AG10803 (cell line): ENCODE data around the gene PURA.

Experiments
- DNase-seq: peaks from one replicate; pipeline ENCODE4 v3.0.0; 2010; ENCODE audit warnings: low read depth
- H3K4me3 ChIP-seq: 2 replicates; pipeline ENCODE4 v1.5.1; 2011; ENCODE audit warnings: mild to moderate bottlenecking, low read length, control low read depth
- TF ChIP-seq, protein P1 (sequence below): conservative IDR thresholded peaks from 2 replicates; pipeline ENCODE4 v1.5.1; 2011; ENCODE audit warnings: mild to moderate bottlenecking, low read length, control low read depth, inconsistent platforms

The PURA gene

DNA sequence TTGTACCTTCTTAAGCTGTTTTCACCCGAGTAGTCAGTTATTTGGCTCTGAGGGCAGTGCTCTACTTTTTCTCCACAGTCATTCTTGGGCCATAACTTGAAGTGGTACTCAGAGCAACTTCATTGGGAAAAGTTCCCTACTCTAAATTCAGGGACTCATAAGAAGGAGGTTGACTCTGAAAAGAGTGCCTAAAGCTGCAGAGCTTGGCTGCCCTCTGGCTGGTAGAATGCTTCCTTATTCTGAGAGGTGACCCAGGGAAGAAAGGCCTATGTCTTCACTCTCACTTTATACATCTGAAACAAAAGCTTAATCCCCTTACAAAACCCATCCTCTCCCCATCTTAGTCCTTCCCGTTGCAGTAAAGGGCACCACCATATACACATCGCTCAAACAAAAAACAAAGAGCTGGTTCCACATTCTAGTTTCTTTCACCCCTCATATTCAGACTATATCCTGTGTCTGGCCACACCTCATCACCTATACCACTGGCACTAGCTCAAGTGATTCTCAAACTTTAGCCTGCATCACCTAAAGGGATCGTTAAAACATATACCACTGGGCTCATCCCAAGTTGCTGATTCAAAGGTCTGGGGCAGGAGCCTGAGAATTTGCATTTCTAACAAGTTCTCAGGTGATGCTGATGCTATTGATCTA, 19.7 kb downstream of the PURA start:
- DNase-seq = no peak
- H3K4me3 ChIP-seq = no peak overlapping the region
- TF ChIP-seq, protein P1, sequence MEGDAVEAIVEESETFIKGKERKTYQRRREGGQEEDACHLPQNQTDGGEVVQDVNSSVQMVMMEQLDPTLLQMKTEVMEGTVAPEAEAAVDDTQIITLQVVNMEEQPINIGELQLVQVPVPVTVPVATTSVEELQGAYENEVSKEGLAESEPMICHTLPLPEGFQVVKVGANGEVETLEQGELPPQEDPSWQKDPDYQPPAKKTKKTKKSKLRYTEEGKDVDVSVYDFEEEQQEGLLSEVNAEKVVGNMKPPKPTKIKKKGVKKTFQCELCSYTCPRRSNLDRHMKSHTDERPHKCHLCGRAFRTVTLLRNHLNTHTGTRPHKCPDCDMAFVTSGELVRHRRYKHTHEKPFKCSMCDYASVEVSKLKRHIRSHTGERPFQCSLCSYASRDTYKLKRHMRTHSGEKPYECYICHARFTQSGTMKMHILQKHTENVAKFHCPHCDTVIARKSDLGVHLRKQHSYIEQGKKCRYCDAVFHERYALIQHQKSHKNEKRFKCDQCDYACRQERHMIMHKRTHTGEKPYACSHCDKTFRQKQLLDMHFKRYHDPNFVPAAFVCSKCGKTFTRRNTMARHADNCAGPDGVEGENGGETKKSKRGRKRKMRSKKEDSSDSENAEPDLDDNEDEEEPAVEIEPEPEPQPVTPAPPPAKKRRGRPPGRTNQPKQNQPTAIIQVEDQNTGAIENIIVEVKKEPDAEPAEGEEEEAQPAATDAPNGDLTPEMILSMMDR = no peak

DNA sequence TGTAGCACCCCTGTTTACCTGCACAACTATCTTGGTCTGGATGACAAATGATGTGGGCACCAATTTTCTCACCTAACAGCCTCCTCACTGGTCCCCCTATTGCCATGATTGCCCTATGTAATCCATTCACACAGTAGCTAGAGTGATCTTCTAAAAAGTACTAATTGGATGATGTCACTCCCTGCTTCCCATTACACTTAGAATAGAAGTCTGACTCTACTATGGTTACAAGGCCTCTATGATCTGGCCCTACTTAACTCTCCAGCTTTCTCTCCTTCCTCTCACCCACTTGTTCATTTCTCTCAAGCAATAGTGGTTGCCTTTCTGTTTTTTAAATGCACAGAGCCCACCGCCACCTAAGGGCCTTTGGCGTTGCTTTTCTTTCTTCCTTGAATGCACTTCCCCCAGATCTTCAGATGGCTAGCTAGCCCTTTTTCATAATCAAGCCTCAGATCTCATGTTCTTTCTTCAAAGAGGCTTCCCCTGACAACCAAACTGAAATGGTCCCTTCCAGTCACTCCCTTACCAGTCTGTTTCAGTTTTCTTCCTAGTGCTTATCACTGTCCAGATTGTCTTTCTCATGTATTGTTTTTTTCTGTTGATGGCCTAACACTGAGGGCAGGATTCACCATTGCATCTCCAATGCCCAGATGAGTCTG, 20.5 kb downstream of the PURA start:
- TF ChIP-seq, protein P1 = no peak
- no peak overlapping the region for H3K4me3 ChIP-seq
- no peak for DNase-seq

DNA sequence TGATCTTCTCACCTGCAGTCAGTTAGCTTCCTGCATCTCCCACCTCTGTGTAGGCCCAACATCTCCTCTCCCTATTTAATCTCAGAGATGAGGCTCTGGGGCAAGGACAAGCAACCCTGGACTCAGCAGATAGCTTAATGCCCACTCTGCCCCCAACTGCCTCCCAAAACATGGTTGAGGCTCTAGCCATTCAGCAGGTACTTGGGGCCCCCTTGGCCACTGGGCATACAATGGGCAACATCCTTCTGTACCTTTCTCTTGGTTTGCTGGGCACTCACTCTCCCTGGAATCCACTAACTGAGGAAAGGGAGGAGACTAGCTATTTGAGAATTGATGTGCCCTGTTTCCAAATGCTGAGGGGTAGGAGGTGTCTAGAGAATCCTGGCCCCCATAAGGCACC, 21.2 kb downstream of the PURA start:
- DNase-seq = no peak
- TF ChIP-seq, protein P1 = no peak
- no peak overlapping the region for H3K4me3 ChIP-seq

DNA sequence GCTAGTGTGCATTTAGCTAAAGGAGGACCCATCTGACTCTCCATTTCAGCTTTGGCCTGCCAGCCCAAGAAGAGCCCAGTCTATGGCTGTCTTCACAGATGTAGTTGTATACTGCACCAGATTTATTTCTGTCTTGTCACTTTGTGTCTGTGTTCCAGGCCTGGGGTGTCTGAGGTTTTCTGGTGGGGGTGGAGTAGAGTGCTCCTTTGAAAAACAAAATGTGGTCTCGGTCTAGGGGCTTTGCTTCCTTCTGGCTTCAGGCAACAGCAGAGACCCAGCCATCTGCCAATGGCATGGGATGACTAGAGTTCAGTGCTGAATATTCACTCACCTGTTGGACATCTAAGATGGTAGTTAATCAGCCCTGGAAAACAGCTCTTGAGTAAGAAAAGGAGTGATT, 22.7 kb downstream of the PURA start:
- TF ChIP-seq, protein P1 = no peak
- no peak overlapping the region for H3K4me3 ChIP-seq
- no peak for DNase-seq

DNA sequence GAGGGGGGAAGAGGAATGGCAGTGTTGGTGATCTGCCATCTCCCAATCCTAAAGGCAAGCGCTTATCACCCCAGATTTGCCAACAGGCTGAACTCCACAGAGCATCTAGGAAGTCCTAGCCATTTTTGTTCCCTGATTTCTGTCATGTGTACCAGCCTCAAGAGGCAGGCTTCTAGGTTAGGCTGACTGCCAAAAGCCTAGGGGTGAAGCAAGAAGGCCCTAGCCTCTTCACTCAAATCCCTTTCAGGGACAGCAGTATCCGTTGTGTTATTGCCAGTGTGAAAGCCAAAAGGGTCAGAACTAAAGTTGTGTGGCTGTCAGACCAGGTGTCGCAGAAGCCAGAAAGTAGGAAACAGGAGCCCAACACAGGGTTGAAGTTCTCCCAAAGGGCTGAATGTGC, 26.5 kb downstream of the PURA start:
- H3K4me3 ChIP-seq = no peak overlapping the region
- peak; percentile 17 for DNase-seq
- TF ChIP-seq, protein P1 = no peak

DNA sequence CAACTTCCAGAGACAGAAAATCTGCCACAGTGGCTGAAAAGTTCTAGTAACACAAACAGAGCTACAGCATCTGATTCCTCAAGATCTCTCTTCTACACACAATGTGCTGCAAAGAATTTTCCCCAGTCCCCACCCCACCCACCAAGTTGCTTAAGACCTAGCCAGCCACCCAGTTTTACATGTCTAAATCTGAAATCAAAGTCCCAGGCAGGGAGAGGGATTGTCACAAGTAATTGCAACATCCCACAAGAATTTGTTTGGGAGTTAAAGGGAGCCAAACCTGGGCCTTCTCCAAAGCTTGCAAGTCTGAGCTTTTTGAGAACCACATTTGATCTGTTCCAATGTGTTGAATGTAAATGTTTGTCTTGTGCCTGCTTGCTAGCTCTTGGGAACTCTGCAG, 27.3 kb downstream of the PURA start:
- TF ChIP-seq, protein P1 = no peak
- H3K4me3 ChIP-seq = no peak overlapping the region
- peak; percentile 95 for DNase-seq

DNA sequence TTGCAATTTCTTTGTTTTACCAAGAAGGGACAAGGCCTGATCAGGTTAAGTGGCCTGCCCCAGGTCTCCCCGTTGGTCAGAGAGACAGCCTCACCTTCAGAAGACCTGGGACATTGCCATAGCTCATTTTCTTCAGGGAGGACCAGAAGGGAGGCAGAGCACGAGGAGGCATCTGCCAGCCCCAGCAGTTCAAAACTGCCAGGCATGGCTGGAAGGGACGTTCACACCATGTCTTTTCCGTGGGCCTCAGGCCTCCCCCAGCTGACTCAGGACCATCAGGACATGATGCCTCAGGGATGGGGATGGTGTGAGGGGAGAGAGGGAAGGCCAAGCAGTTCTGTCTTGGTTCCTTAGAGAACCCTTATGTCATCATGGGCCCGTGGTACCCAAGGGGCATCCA, 28.3 kb downstream of the PURA start:
- H3K4me3 ChIP-seq = no peak overlapping the region
- TF ChIP-seq, protein P1 = no peak
- no peak for DNase-seq
